ENCODE measurements around the gene TFAP2C. TPM values are rescaled to one million over a fixed set of nuclear protein-coding genes. Genes with fewer than 3 reads are reported as not detected.

The TFAP2C gene
- total and polyA plus RNA-seq, 2 donors (not counting 3 experiments of a cell fraction or from before 2014, with no cell fraction given): 0.06 TPM; not detected in 1

Small RNAs within 50 kb of the gene (small RNA-seq; reads per million reads assigned to genes)
- gene RN7SL170P (ENCODE audit: insufficient read depth, insufficient read length, low read depth, low replicate concordance) (not detected), gene RNU6-1146P (ENCODE audit: insufficient read depth, insufficient read length, low read depth, low replicate concordance) (not detected)

Other genes starting within 250 kb of the TFAP2C start
- 56.9 and 57.6 TPM in 2 replicates for gene AURKA, start 237.1 kb upstream of the TFAP2C start, total RNA-seq
- 27.3 and 33.1 TPM in 2 replicates for gene AURKA, start 237.1 kb upstream of the TFAP2C start, polyA plus RNA-seq
- 32.9 and 39.6 TPM in 2 replicates for gene CSTF1, start 236.7 kb upstream of the TFAP2C start, total RNA-seq
- 49.3 and 51.7 TPM in 2 replicates for gene CSTF1, start 236.7 kb upstream of the TFAP2C start, polyA plus RNA-seq
- not detected in 2 replicates for gene CASS4, start 217.0 kb upstream of the TFAP2C start, total RNA-seq
- not detected in 2 replicates for gene CASS4, start 217.0 kb upstream of the TFAP2C start, polyA plus RNA-seq
- 82.2 and 84.7 TPM in 2 replicates for gene RTF2, start 160.7 kb upstream of the TFAP2C start, total RNA-seq
- 61.3 and 68.8 TPM in 2 replicates for gene RTF2, start 160.7 kb upstream of the TFAP2C start, polyA plus RNA-seq
- gene FAM209A, start 104.6 kb upstream of the TFAP2C start, total RNA-seq: 0.49 TPM in 1 of 2 replicates, not detected in the other
- gene FAM209A, start 104.6 kb upstream of the TFAP2C start, polyA plus RNA-seq: 0.13 and 0.37 TPM in 2 replicates
- gene FAM209B, start 96.1 kb upstream of the TFAP2C start, total RNA-seq: not detected in 2 replicates
- 0.22 TPM in 1 of 2 replicates, not detected in the other for gene FAM209B, start 96.1 kb upstream of the TFAP2C start, polyA plus RNA-seq

All from endothelial cell of umbilical vein (primary cell).